HUDEP-2 (cell line): ENCODE measurements around the gene FETUB.
"Not testable (repeated sequence)": the region's sequence is repeated elsewhere in the genome, so short reads cannot be mapped to it uniquely, and the experiment has no call there.

ENCODE experiments used
- DNase-seq, 76 experiments: peaks; one replicate each; lab custom pipeline; 2025; ENCODE audit not compliant: unreplicated experiment in 76 of 76; lab: John Stamatoyannopoulos, UW

Gene FETUB

GRCh38 chr3:186668426-186668825 is 28.2 kb downstream of the FETUB start:
- no peak for DNase-seq

- DNase-seq, result no peak
Measured at GRCh38 chr3:186669378-186670084, 29.3 kb downstream of the FETUB start.

- no peak for DNase-seq
Measured at GRCh38 chr3:186670155-186670554, 30.0 kb downstream of the FETUB start.

- DNase-seq, result no peak
Measured at GRCh38 chr3:186671051-186671450, 30.9 kb downstream of the FETUB start.

- no peak for DNase-seq
Measured at GRCh38 chr3:186678604-186679003, 38.4 kb downstream of the FETUB start.

- DNase-seq, result no peak
Measured at GRCh38 chr3:186679151-186679550, 39.0 kb downstream of the FETUB start.

GRCh38 chr3:186680869-186681268 is 40.7 kb downstream of the FETUB start:
- DNase-seq, result no peak

- no peak for DNase-seq
Measured at GRCh38 chr3:186682812-186683211, 42.6 kb downstream of the FETUB start.

- DNase-seq, result no peak
Measured at GRCh38 chr3:186683979-186684378, 43.8 kb downstream of the FETUB start.

GRCh38 chr3:186686475-186686874 is 46.3 kb downstream of the FETUB start:
- DNase-seq, result not testable (repeated sequence)

GRCh38 chr3:186687120-186687651 is 47.0 kb downstream of the FETUB start:
- no peak for DNase-seq

GRCh38 chr3:186690304-186690703 is 50.1 kb downstream of the FETUB start:
- not testable (repeated sequence) for DNase-seq

GRCh38 chr3:186691676-186692075 is 51.5 kb downstream of the FETUB start:
- no peak for DNase-seq

GRCh38 chr3:186693843-186694242 is 53.6 kb downstream of the FETUB start:
- DNase-seq, result no peak

GRCh38 chr3:186694288-186695032 is 54.3 kb downstream of the FETUB start:
- DNase-seq, result no peak

GRCh38 chr3:186696522-186696921 is 56.3 kb downstream of the FETUB start:
- DNase-seq, result no peak

- DNase-seq, result no peak
Measured at GRCh38 chr3:186697510-186697909, 57.3 kb downstream of the FETUB start.

GRCh38 chr3:186700267-186700666 is 60.1 kb downstream of the FETUB start:
- peak in 5 of 76 experiments; percentile 5 to 28 (median 16) for DNase-seq

- DNase-seq, result not testable (repeated sequence)
Measured at GRCh38 chr3:186702451-186702850, 62.3 kb downstream of the FETUB start.
